ENCODE measurements around the gene ACKR3. TPM values are rescaled to one million over a fixed set of nuclear protein-coding genes. Genes with fewer than 3 reads are reported as not detected.

The ACKR3 gene
- total RNA-seq, 2 experiments from 2014 or later: 0.61 to 0.74 TPM

GRCh38 chr2:236616031-236616430, 46.4 kb downstream of the ACKR3 start:
- intact Hi-C loops (cut with DNase I, micrococcal nuclease): no loop called here
- POLR2A ChIA-PET: no interaction called here
- no peak overlapping the region for H3K27ac ChIP-seq (ENCODE audit: low read depth in 1 of 2, low read length in 2 of 2)
- CTCF ChIA-PET: no interaction called here
- Mint-ChIP-seq H3K27me3 (no peaks in the 10 kb centered on the region), H3K4me3 (no peak overlapping the region), H3K36me3 (ENCODE audit: low read depth) (no peaks in the 10 kb centered on the region), H3K4me1 (ENCODE audit: low read depth) (peaks cover 10% of the 10 kb centered on the region), H3K27ac (no peak overlapping the region), H3K9me3 (no peaks in the 10 kb centered on the region)
- no peak for TF ChIP-seq CTCF (IDR thresholded peaks at IDR 0.05)
- ATAC-seq (ENCODE audit: poor library complexity) (no peak), DNase-seq (no peak)
- no peak overlapping the region for H3K4me3 ChIP-seq (ENCODE audit: low read length)
- H3K4me1 ChIP-seq (ENCODE audit: insufficient read depth, low read length): peaks cover 26% of the 10 kb centered on the region
- H3K27me3 ChIP-seq (ENCODE audit: control insufficient read depth in 1 of 2, insufficient read depth in 2 of 2, low read length in 2 of 2): no peaks in the 10 kb centered on the region
- H3K36me3 ChIP-seq (ENCODE audit: insufficient read depth, low read length): no peaks in the 10 kb centered on the region
- H3K9me3 ChIP-seq (ENCODE audit: control insufficient read depth in 1 of 2, insufficient read depth in 1 of 2, low read length in 2 of 2): no peaks in the 10 kb centered on the region

DNA sequence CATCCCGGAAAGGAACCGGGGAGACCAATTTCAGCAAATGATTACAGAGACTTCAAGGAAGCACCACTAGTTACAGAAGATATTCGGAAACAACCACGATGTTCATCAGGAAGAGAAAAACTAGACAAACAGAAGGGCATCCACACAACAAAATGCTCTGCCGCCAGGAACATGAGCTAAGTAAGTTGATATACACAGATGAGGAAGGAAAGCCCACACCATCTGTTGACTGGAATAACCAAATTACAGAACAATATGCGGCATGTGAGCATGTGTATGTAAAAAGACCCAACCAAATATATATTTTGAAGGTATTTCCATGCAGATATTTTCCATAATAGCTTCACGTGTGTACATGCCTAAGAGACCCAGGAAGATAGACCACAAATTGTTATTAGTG, 47.0 kb downstream of the ACKR3 start:
- no peak for DNase-seq
- H3K36me3 Mint-ChIP-seq (ENCODE audit: low read depth): no peaks in the 10 kb centered on the region

DNA sequence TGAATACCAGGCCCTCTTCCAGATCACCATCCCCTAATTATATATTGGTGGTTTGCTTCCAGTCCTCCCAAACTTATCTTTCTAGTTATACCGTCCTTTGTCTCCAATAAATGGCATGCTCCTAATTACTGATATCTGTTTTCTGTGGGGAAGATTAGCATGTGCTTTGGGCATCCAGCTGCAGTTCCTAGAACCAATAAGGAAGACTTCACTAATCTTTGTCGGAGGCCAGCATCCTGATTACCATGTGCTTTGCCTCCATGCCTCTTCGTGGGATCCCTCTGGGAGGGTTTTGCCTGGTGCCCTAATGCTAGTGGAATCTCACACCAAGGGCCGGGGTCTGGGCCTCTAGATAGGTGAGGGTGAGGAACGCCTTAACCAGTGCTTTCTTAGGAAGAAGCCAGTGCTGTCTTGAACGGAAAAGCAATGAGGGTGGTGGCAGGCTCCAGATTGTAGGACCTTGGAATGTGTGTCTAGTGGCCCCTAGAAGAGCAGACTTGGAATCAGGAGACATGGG, 47.7 kb downstream of the ACKR3 start:
- no peaks in the 10 kb centered on the region for H3K36me3 Mint-ChIP-seq (ENCODE audit: low read depth)
- Histone ChIP-seq H3K4me1 (ENCODE audit: insufficient read depth, low read length) (peaks cover 26% of the 10 kb centered on the region), H3K27ac (ENCODE audit: low read depth in 1 of 2, low read length in 2 of 2) (no peak overlapping the region), H3K4me3 (ENCODE audit: low read length) (no peak overlapping the region), H3K9me3 (ENCODE audit: control insufficient read depth in 1 of 2, insufficient read depth in 1 of 2, low read length in 2 of 2) (no peaks in the 10 kb centered on the region), H3K27me3 (ENCODE audit: control insufficient read depth in 1 of 2, insufficient read depth in 2 of 2, low read length in 2 of 2) (no peaks in the 10 kb centered on the region), H3K36me3 (ENCODE audit: insufficient read depth, low read length) (no peaks in the 10 kb centered on the region)
- TF ChIP-seq CTCF (IDR thresholded peaks at IDR 0.05): no peak
- H3K9me3 Mint-ChIP-seq: no peaks in the 10 kb centered on the region
- no peak for DNase-seq
- ChIA-PET CTCF (no interaction called here), POLR2A (no interaction called here)
- no peak overlapping the region for H3K4me3 Mint-ChIP-seq
- no peak overlapping the region for H3K27ac Mint-ChIP-seq
- intact Hi-C loops (cut with DNase I, micrococcal nuclease): no loop called here
- ATAC-seq (ENCODE audit: poor library complexity): no peak
- no peaks in the 10 kb centered on the region for H3K27me3 Mint-ChIP-seq
- peaks cover 10% of the 10 kb centered on the region for H3K4me1 Mint-ChIP-seq (ENCODE audit: low read depth)

More for the DNA sequence above, 47.0 kb downstream of the ACKR3 start:
- ChIA-PET CTCF (no interaction called here), POLR2A (no interaction called here)
- Histone ChIP-seq H3K27ac (ENCODE audit: low read depth in 1 of 2, low read length in 2 of 2) (no peak overlapping the region), H3K27me3 (ENCODE audit: control insufficient read depth in 1 of 2, insufficient read depth in 2 of 2, low read length in 2 of 2) (no peaks in the 10 kb centered on the region), H3K4me3 (ENCODE audit: low read length) (no peak overlapping the region), H3K36me3 (ENCODE audit: insufficient read depth, low read length) (no peaks in the 10 kb centered on the region), H3K9me3 (ENCODE audit: control insufficient read depth in 1 of 2, insufficient read depth in 1 of 2, low read length in 2 of 2) (no peaks in the 10 kb centered on the region), H3K4me1 (ENCODE audit: insufficient read depth, low read length) (peaks cover 26% of the 10 kb centered on the region)
- no peak overlapping the region for H3K27ac Mint-ChIP-seq
- no peak for ATAC-seq (ENCODE audit: poor library complexity)
- H3K4me3 Mint-ChIP-seq: no peak overlapping the region
- no peak for TF ChIP-seq CTCF (IDR thresholded peaks at IDR 0.05)
- no peaks in the 10 kb centered on the region for H3K9me3 Mint-ChIP-seq
- H3K27me3 Mint-ChIP-seq: no peaks in the 10 kb centered on the region
- H3K4me1 Mint-ChIP-seq (ENCODE audit: low read depth): peaks cover 10% of the 10 kb centered on the region
- intact Hi-C loops (cut with DNase I, micrococcal nuclease): no loop called here
